Stimulated activated CD4-positive, alpha-beta T cell treated with anti-CD3 and anti-CD28 coated beads, Interleukin-2, amount 100 ng/mL, for 4 hours (primary cell): Measurements from ENCODE around the gene MRPS11.
A peak's percentile ranks its signal among the peaks of the same experiment; 100 is the strongest.
"Not testable (repeated sequence)": the region's sequence is repeated elsewhere in the genome, so short reads cannot be mapped to it uniquely, and the experiment has no call there.

Source experiments
- DNase-seq: peaks from one replicate; pipeline ENCODE4 v3.0.0-alpha.2; 2020; ENCODE audit warnings: low read depth

The MRPS11 gene

GRCh38 chr15:88454867-88455810 lies 12.4 kb upstream of the MRPS11 start:
- DNase-seq, result peak; percentile 8

DNA sequence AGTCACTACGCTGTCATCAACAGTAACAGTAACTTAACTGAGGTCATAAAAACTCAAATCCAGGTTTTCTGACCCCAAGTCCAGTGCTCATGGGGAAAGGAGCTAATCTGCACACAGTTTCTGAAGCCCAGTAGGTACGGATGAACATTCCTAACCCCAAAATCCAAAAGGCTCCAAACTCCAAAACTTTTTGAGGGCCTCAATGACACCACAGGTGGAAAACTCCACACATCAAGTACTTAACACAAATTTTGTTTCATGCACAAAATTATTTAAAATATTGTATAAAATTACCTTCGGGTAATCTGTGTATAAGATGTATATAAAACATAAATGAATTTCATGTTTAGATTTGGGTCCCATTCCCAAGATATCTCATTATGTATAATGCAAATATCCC lies 10.8 kb upstream of the MRPS11 start:
- DNase-seq, result no peak

DNA sequence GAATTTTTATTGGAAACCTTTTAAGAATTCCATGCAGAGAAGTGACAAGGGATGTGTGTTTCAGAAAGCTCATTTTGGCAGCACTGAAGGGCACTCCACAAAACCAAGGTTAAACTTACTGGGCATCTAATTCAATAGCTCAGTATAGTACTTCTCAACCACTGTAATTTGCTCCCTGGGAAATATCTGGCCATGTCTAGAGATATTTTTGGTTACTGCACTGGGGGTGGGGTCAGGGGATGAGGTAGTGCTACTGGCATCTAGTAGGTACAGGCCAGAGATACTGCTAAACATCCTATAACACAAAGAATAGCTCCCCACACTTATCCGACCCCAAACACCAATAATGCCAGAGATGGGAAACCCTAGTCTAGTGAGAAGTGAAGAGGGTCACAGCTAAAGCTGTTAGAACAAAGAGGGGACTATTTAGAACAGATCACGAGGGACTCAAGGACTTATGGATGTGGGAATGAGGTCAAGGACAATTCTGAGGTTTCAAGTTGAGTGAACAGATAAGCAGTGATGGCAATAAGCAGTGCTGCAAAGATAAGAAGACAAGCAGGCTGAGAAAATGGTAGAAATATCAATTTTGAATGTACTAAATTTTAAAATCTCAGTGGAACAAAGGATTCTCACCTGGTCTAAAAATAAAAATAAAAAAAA lies 3.5 kb upstream of the MRPS11 start:
- DNase-seq, result no peak

- no peak for DNase-seq
These were observed 1.8 kb upstream of the MRPS11 start for GRCh38 chr15:88465633-88466224.

DNA sequence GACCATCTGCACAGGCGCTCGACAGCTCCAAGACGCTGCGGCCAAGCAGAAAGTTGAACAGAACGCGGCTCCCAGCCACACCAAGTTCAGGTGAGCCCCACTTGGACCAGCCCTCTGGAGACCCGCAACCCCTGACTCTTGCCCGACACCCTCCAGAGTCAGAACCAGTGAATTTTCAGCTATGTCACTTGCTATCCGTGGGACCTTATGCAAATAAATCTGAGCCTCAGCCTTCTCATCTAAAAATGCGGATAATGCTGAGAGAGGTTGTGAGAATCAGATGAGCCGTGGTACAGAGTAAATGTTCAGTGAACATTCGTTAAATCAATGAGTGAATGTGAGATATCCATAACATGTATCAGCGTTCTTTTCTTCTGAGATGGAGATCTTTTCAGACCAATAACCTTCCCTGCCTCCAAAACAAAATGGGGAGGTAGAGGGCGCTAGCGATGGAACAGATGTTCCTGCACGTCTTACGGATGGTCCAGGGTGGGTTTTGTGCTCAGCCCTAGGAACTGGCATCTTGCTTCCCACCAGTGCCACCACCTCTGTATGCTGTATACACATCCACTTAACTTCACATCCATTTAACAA lies 524 bp downstream of the MRPS11 start:
- DNase-seq, result no peak

DNA sequence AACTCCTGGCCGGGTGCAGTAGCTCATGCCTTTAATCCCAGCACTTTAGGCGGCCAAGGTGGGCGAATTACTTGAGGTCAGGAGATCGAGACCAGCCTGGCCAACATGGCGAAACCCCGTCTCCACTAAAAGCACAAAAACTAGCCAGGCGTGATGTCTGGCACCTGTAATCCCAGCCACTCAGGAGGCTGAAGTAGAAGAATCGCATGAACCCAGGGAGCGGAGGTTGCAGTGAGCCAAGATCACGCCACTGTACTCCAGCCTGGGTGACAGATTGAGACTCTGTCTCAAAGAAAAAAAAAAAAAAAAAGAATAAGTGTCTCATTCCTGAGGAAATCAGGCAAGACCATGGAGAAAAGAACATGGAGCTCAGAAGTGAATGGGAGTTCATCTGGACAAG lies 1.2 kb downstream of the MRPS11 start:
- not testable (repeated sequence) for DNase-seq

DNA sequence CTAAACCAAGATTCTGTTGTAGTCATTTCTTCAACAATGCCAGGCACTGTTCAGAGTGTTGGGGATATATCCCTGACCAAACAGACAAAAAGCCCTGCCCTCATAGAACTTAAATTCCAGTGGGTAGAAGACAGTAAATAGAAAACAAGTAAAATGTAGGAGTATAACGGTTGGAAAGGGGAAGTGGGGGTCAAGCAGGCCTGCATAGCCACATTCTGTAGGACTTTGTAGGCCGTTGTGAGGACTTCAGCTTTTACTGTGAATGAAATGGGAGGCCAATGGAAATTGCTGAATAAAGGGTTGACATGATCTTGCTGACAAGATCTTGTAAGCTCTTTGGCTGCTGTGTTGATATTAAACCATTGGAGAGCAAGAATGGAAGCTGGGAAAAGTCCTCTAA lies 1.8 kb downstream of the MRPS11 start:
- no peak for DNase-seq

GRCh38 chr15:88470625-88471372 lies 3.3 kb downstream of the MRPS11 start:
- DNase-seq, result no peak

DNA sequence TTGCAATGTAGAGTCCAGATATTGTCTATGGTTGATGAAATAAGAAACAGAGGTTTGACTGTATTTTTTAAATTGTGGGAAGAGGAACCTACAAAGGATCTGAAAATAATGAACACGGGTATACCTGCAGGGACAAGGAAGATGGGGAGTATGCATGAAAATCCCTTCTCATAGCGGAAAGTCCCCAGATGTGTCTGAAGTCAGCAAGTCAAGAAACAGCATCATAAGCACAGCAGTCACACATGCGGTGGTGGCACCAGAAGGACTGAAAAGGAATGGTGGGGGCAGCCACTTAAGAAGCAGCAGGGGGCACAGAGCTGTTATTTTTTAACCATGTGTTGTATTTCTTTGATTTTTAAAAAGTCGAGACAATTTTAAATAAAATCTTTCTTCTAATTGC lies 4.7 kb downstream of the MRPS11 start:
- DNase-seq, result no peak

DNA sequence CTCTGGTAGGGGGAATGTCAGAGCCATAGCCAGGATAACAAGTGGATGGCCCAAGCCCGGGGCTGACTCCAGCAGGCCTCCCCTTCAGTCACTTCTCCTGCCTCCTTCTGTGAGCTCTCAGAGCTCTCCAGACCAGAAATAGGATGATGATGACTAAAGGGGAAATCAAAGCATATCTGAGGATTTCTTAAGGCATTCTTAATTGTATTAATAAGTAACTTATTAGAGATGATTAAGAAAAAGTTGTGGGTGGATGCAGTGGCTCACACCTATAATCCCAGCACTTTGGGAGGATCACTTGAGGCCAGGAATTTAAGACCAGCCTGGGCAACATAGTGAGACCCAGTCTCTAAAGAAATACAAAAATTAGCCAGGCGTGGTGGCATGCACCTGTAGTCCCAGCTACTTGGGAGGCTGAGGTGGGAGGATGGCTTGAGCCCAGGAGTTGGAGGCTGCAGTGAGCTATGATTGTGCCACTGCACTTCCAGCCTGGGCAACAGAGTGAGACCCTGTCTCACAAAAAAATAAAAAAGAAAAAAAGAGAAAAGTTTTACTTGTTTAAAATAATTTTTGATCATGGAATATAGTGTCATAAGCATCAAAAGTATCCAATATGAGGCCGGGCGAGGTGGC lies 6.3 kb downstream of the MRPS11 start:
- not testable (repeated sequence) for DNase-seq

DNA sequence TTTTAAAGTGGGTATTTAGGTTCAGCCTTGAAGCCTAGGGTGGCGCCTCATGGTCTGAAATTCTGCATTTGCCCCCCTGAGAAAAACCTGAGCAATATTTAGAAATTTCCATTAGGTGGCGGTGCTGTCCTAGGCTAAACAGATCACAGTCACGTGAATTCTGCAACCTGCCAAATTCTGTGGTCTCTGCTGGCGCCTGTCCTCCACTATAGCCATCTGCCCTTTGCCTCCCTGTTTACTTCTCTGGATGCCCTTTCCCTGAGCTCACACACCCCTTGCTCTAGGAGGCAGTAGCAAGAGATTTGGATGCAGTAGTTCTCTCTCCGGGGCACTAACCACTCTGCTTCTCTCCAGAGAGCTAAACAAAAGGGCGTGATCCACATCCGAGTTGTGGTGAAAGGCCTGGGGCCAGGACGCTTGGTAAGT lies 9.1 kb downstream of the MRPS11 start:
- peak; percentile 5 for DNase-seq

DNA sequence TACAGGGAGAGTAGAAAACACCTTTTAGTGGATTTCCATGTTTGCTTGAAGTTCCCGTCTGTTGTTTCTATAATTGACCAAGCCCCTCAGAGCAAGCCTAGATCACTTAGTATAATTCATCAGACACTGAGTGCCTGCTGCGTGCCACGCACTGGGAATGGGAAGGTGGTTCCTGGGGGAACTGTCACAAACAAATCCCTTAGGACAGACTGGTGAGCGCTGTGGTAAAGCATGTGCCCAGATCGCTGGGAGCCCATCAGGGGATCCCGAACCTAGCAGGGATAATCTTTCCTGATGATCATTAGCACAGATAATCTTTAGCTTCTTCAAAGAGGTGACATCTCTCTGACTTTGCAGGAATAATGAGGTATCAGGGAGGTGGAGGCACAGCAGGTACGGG lies 9.6 kb downstream of the MRPS11 start:
- no peak for DNase-seq

DNA sequence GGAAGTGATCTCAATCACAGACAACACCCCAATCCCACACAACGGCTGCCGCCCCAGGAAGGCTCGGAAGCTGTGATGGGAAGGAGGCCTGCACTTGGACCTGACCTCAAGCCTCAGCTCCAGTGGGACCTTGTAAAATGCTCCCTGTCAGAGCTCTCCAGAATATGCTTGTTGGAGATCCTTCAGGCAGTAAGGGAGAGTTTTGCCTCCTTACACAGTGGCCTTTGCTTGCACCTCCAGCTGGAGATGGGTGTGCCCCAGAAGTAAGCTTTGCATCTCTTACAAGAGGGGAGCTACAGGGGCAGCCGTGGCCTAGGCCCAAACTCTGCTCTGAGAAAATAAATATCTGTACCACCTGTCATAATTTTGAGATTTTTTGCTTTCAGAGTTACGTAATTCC lies 10.4 kb downstream of the MRPS11 start:
- no peak for DNase-seq

- DNase-seq, result no peak
These were observed 11.7 kb downstream of the MRPS11 start for GRCh38 chr15:88479169-88479568.

DNA sequence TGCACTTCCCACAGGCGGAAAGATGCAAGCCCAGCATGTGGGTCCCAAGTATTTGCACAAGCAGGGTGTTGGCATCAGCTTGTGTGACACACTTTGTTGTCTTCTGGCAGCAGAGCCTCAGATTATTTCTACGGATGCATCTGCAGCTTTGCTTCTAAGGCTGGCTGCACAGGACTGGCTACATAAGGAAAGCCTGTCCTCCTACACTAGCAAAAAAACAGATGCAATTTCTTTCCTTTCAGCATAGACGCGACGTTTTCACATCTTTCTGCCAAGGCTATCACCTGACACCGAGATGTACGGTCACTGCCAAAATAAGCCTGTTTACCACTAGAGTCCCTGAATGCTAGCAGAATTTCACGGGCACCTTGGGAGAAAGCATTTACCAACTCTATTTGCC lies 13.5 kb downstream of the MRPS11 start:
- no peak for DNase-seq

- no peak for DNase-seq
These were observed 14.8 kb downstream of the MRPS11 start for GRCh38 chr15:88482263-88482662.

GRCh38 chr15:88484682-88485331 lies 17.3 kb downstream of the MRPS11 start:
- DNase-seq, result no peak

DNA sequence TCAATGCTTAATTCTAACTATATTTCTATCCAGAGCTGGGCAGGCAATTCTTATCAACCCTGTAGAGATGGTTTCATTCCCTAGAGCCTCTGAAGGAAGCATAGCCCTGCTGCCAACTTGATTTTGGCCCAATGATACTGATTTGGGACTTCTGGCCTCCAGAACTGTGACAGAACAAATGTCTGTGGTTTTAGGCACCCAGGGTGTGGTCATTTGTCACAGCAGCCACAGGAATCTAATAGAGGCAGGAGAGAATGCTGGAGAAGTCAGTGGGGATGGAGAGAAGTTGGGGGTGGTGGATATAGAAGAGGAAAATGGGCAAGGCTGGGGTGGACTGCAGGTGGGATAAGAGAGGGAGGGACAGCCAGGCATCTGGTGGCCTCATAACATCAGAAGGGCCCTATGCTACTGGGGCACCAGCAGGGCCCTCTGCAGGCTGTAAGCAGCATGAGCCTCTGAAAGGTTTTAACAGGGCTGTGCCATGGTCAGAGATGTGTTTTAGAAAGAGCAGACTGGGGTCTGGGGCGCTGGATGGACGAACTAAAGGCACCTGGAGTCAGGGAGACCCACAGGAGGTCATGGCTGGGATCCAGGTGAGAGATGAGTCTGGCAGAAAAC lies 19.8 kb downstream of the MRPS11 start:
- no peak for DNase-seq

GRCh38 chr15:88487796-88488523 lies 20.5 kb downstream of the MRPS11 start:
- no peak for DNase-seq

GRCh38 chr15:88489321-88489720 lies 21.8 kb downstream of the MRPS11 start:
- DNase-seq, result no peak
